Urothelium cell line (cell line): ENCODE results near the gene MAPK8IP1.
"Not testable (repeated sequence)": the region's sequence is repeated elsewhere in the genome, so short reads cannot be mapped to it uniquely, and the experiment has no call there.

Experiments used
- DNase-seq: peaks from one replicate; pipeline ENCODE4 v3.0.0; 2011; ENCODE audit warnings: low spot score, mixed read lengths
- FAIRE-seq: peaks from 2 replicates; lab custom pipeline; 2011; peaks lifted over from hg19 to GRCh38; lab: Jason Lieb, UNC

The MAPK8IP1 gene

GRCh38 chr11:45889555-45889954 lies 4.1 kb downstream of the MAPK8IP1 start:
- FAIRE-seq (no peak), DNase-seq (no peak)

- FAIRE-seq, result no peak
Measured at GRCh38 chr11:45889966-45890365, 4.5 kb downstream of the MAPK8IP1 start.

GRCh38 chr11:45890886-45891550 lies 5.6 kb downstream of the MAPK8IP1 start:
- no peak for DNase-seq
- no peak for FAIRE-seq

More at GRCh38 chr11:45889966-45890365, 4.5 kb downstream of the MAPK8IP1 start:
- DNase-seq, result no peak

GRCh38 chr11:45892856-45893255 lies 7.4 kb downstream of the MAPK8IP1 start:
- DNase-seq, result no peak
- no peak for FAIRE-seq

- FAIRE-seq, result no peak
- DNase-seq, result no peak
Measured at GRCh38 chr11:45894555-45895247, 9.2 kb downstream of the MAPK8IP1 start.

- DNase-seq (no peak), FAIRE-seq (no peak)
Measured at GRCh38 chr11:45895553-45896259, 10.3 kb downstream of the MAPK8IP1 start.

GRCh38 chr11:45896422-45896984 lies 11.1 kb downstream of the MAPK8IP1 start:
- DNase-seq (no peak), FAIRE-seq (no peak)

- no peak for FAIRE-seq
Measured at GRCh38 chr11:45897556-45897955, 12.1 kb downstream of the MAPK8IP1 start.

GRCh38 chr11:45899086-45899447 lies 13.6 kb downstream of the MAPK8IP1 start:
- DNase-seq (no peak), FAIRE-seq (no peak)

More at GRCh38 chr11:45897556-45897955, 12.1 kb downstream of the MAPK8IP1 start:
- no peak for DNase-seq

GRCh38 chr11:45899448-45900174 lies 14.2 kb downstream of the MAPK8IP1 start:
- DNase-seq (peak; percentile 94), FAIRE-seq (peak; percentile 89)

- peak; percentile 23 for DNase-seq
- not testable (repeated sequence) for FAIRE-seq
Measured at GRCh38 chr11:45900175-45900800, 14.8 kb downstream of the MAPK8IP1 start.

- no peak for FAIRE-seq
Measured at GRCh38 chr11:45900916-45901617, 15.6 kb downstream of the MAPK8IP1 start.

GRCh38 chr11:45901626-45902025 lies 16.2 kb downstream of the MAPK8IP1 start:
- FAIRE-seq (no peak), DNase-seq (no peak)

More at GRCh38 chr11:45900916-45901617, 15.6 kb downstream of the MAPK8IP1 start:
- no peak for DNase-seq

- no peak for FAIRE-seq
Measured at GRCh38 chr11:45902452-45903380, 17.3 kb downstream of the MAPK8IP1 start.

GRCh38 chr11:45904309-45904915 lies 19.0 kb downstream of the MAPK8IP1 start:
- no peak for DNase-seq
- FAIRE-seq, result no peak

More at GRCh38 chr11:45902452-45903380, 17.3 kb downstream of the MAPK8IP1 start:
- DNase-seq, result no peak

GRCh38 chr11:45905095-45905494 lies 19.6 kb downstream of the MAPK8IP1 start:
- no peak for FAIRE-seq
- no peak for DNase-seq

- FAIRE-seq, DNase-seq: not testable (repeated sequence)
Measured at GRCh38 chr11:45905576-45905975, 20.1 kb downstream of the MAPK8IP1 start.

GRCh38 chr11:45906096-45906682 lies 20.7 kb downstream of the MAPK8IP1 start:
- DNase-seq, result no peak
- FAIRE-seq, result no peak
